ENCODE results near the gene CCSAP. TPM values are rescaled to one million over a fixed set of nuclear protein-coding genes. Genes with fewer than 3 reads are reported as not detected.

Gene CCSAP
- 10 to 100 TPM in 2 of 4 donors, 1 to 10 TPM in 2; 7.2 to 18.1 (median 11.5) TPM for total RNA-seq

GRCh38 chr1:229342656-229343569 lies at the start of gene CCSAP:
TSS of gene CCSAP (minus strand) at chr1:229343047. CDS start at chr1:229342465, 582 bp downstream.
- Histone ChIP-seq H3K4me3 (peak within 1 kb of the TSS; percentile 85 to 97 (median 90)), H3K36me3 (no peaks in the 10 kb centered on the region), H3K27ac (peak within 1 kb of the TSS; percentile 94 to 98 (median 95)), H3K27me3 (peaks cover 0 to 4% of the 10 kb centered on the region in 2 donors), H3K9me3 (no peaks in the 10 kb centered on the region), H3K4me1 (peaks cover 0 to 29% (median 3%) of the 10 kb centered on the region in 4 donors)
- DNase-seq (ENCODE audit: low spot score in 2 of 2): peak; percentile 23 to 24
- 0% methylated on average over 17 to 40 of the region's 83 CpGs for WGBS, 2 donors
- TF ChIP-seq CTCF (IDR thresholded peaks at IDR 0.05) (peak in 2 of 5 experiments; percentile 2 to 11), EP300 (IDR thresholded peaks at IDR 0.05) (peak in 1 of 2 donors; percentile 63), POLR2A (IDR thresholded peaks at IDR 0.05) (peak in 1 of 2 donors; percentile 53)

- TF ChIP-seq CTCF (IDR thresholded peaks at IDR 0.05): no peak
- no peak for TF ChIP-seq EP300 (IDR thresholded peaks at IDR 0.05)
- TF ChIP-seq POLR2A (IDR thresholded peaks at IDR 0.05): no peak
- Histone ChIP-seq H3K27me3 (peaks cover 2 to 18% of the 10 kb centered on the region in 2 donors), H3K9me3 (peaks cover 0 to 8% (median 0%) of the 10 kb centered on the region in 4 donors), H3K36me3 (no peaks in the 10 kb centered on the region), H3K4me1 (no peaks in the 10 kb centered on the region), H3K4me3 (no peak overlapping the region), H3K27ac (no peak overlapping the region)
- 89 to 92% methylated on average over 7 of the region's 7 CpGs for WGBS, 2 donors
- DNase-seq (ENCODE audit: low spot score in 2 of 2): no peak
Observed at GRCh38 chr1:229390130-229390529, 47.3 kb upstream of the CCSAP start.

GRCh38 chr1:229388897-229389580 lies 46.2 kb upstream of the CCSAP start:
- Histone ChIP-seq H3K27me3 (peaks cover 2 to 13% of the 10 kb centered on the region in 2 donors), H3K4me3 (no peak overlapping the region), H3K4me1 (no peaks in the 10 kb centered on the region), H3K9me3 (peaks cover 0 to 8% (median 0%) of the 10 kb centered on the region in 4 donors), H3K27ac (no peak overlapping the region), H3K36me3 (no peaks in the 10 kb centered on the region)
- no peak for TF ChIP-seq CTCF (IDR thresholded peaks at IDR 0.05)
- no peak for TF ChIP-seq POLR2A (IDR thresholded peaks at IDR 0.05)
- TF ChIP-seq EP300 (IDR thresholded peaks at IDR 0.05): no peak
- DNase-seq (ENCODE audit: low spot score in 2 of 2): no peak
- WGBS, 2 donors: 68 to 70% methylated on average over 7 of the region's 7 CpGs

GRCh38 chr1:229385853-229386456 lies 43.1 kb upstream of the CCSAP start:
- H3K36me3 ChIP-seq: no peaks in the 10 kb centered on the region
- H3K4me3 ChIP-seq: no peak overlapping the region
- WGBS, 2 donors: 70 to 72% methylated on average over 8 of the region's 8 CpGs

More at GRCh38 chr1:229385853-229386456, 43.1 kb upstream of the CCSAP start:
- peaks cover 0 to 4% of the 10 kb centered on the region in 2 donors for H3K27me3 ChIP-seq
- H3K27ac ChIP-seq: no peak overlapping the region
- H3K4me1 ChIP-seq: no peaks in the 10 kb centered on the region
- H3K9me3 ChIP-seq: peaks cover 0 to 8% (median 0%) of the 10 kb centered on the region in 4 donors
- DNase-seq (ENCODE audit: low spot score in 2 of 2): no peak
- no peak for TF ChIP-seq CTCF (IDR thresholded peaks at IDR 0.05)
- TF ChIP-seq POLR2A (IDR thresholded peaks at IDR 0.05): no peak
- no peak for TF ChIP-seq EP300 (IDR thresholded peaks at IDR 0.05)

All from tibial nerve (tissue), 4 donors.